HL-60 (cell line): ENCODE results near the gene PGLYRP2.

Experiments
- CTCF ChIP-seq: IDR thresholded peaks from one replicate; pipeline ENCODE4 v1.5.1; 2011; ENCODE audit warnings: low read length, control low read depth, inconsistent platforms; ENCODE audit not compliant: insufficient read depth
- GABPA ChIP-seq: IDR thresholded peaks from 2 replicates; pipeline ENCODE4 v1.6.1; 2012; ENCODE audit warnings: low read depth
- POLR2AphosphoS5 ChIP-seq: IDR thresholded peaks from 2 replicates; pipeline ENCODE4 v1.6.1; 2012; ENCODE audit warnings: low read depth
- REST ChIP-seq: IDR thresholded peaks from 2 replicates; pipeline ENCODE4 v1.6.1; 2012; ENCODE audit warnings: low read depth; ENCODE audit not compliant: insufficient replicate concordance
- SPI1 ChIP-seq: IDR thresholded peaks from 2 replicates; pipeline ENCODE4 v1.6.1; 2012; ENCODE audit warnings: low read depth, mild to moderate bottlenecking, borderline replicate concordance

GRCh38 chr19:15456871-15457700, 22.2 kb downstream of the PGLYRP2 start:
- TF ChIP-seq CTCF (no peak), REST (no peak), POLR2AphosphoS5 (no peak), GABPA (no peak), SPI1 (no peak)
